ENCODE results near the gene SGPP1. TPM values are rescaled to one million over a fixed set of nuclear protein-coding genes. Genes with fewer than 3 reads are reported as not detected.
A peak's percentile ranks its signal among the peaks of the same experiment; 100 is the strongest.
"Not testable (repeated sequence)": the region's sequence is repeated elsewhere in the genome, so short reads cannot be mapped to it uniquely, and the experiment has no call there.

SGPP1 gene
- total RNA-seq, 1 donor from 2014 or later = 20.9 TPM

DNA sequence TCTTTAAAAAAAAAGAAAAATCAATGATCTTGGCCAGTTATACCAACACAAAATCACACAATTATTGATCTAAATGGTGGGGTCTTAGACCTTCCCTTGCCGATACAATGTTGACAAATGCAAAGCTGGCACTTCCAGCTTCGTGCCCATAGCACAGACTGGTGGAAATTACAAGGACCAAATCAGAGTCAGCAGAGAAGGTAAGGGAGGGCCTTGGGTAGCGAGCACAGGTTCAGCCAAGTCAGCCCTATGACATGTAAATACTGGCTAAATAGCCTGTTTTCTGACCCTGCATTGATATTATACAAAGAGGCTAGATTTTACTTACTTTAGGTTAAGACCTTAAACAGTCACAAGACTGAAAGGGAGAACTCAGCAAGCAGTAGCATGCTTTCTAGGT is 55.9 kb downstream of the SGPP1 start:
- Mint-ChIP-seq H3K36me3 (ENCODE audit: low read depth) (peaks cover 12% of the 10 kb centered on the region), H3K4me3 (no peak overlapping the region), H3K4me1 (no peaks in the 10 kb centered on the region), H3K9me3 (no peaks in the 10 kb centered on the region), H3K27ac (no peak overlapping the region), H3K27me3 (no peaks in the 10 kb centered on the region)
- CTCF ChIA-PET = no interaction called here
- intact Hi-C loops (cut with micrococcal nuclease) = no loop called here
- DNase-seq (no peak), ATAC-seq (ENCODE audit: low read depth) (no peak)
- POLR2A ChIA-PET = no interaction called here
- TF ChIP-seq, protein P1, sequence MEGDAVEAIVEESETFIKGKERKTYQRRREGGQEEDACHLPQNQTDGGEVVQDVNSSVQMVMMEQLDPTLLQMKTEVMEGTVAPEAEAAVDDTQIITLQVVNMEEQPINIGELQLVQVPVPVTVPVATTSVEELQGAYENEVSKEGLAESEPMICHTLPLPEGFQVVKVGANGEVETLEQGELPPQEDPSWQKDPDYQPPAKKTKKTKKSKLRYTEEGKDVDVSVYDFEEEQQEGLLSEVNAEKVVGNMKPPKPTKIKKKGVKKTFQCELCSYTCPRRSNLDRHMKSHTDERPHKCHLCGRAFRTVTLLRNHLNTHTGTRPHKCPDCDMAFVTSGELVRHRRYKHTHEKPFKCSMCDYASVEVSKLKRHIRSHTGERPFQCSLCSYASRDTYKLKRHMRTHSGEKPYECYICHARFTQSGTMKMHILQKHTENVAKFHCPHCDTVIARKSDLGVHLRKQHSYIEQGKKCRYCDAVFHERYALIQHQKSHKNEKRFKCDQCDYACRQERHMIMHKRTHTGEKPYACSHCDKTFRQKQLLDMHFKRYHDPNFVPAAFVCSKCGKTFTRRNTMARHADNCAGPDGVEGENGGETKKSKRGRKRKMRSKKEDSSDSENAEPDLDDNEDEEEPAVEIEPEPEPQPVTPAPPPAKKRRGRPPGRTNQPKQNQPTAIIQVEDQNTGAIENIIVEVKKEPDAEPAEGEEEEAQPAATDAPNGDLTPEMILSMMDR (IDR thresholded peaks at IDR 0.05) = no peak

DNA sequence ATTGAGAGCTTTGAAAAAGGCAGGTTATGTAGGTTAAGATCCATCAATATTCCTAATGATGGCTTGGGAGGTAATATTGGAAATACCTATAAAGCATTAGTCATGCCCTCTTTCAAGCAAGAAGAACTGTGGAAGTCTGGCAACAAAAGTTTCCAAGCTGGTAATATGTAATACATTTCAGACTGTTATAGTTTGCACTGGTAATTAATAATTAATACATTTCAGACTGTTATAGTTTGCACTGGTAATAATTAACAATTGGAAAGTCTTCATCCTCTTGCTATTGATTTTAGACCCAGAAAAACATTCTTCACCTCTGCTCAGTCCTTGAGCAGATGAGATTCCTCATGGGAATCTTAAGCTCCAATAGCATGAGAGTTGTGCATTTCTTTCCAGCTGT is 57.2 kb downstream of the SGPP1 start:
- H3K9me3 Mint-ChIP-seq = no peaks in the 10 kb centered on the region
- H3K4me3 Mint-ChIP-seq = no peak overlapping the region
- TF ChIP-seq, protein P1 (IDR thresholded peaks at IDR 0.05) = no peak
- no peak overlapping the region for H3K27ac Mint-ChIP-seq
- ChIA-PET CTCF (interaction anchor here (1.4 kb wide), 1 partner anchor 99 kb away, joined by 5 read pairs; no protein-coding TSS in a partner anchor), POLR2A (interaction anchor here (0.6 kb wide), 1 partner anchor 11 kb away, joined by 6 read pairs; no protein-coding TSS in a partner anchor)
- intact Hi-C loops (cut with micrococcal nuclease) = no loop called here
- H3K4me1 Mint-ChIP-seq = no peaks in the 10 kb centered on the region
- no peak for ATAC-seq (ENCODE audit: low read depth)
- peaks cover 2% of the 10 kb centered on the region for H3K36me3 Mint-ChIP-seq (ENCODE audit: low read depth)
- no peak for DNase-seq
- H3K27me3 Mint-ChIP-seq = no peaks in the 10 kb centered on the region

GRCh38 chr14:63666335-63666734 is 61.5 kb downstream of the SGPP1 start:
- no peaks in the 10 kb centered on the region for H3K27me3 Mint-ChIP-seq
- TF ChIP-seq, protein P1 (IDR thresholded peaks at IDR 0.05) = no peak
- ATAC-seq (ENCODE audit: low read depth) (no peak), DNase-seq (no peak)
- H3K36me3 Mint-ChIP-seq (ENCODE audit: low read depth) = no peaks in the 10 kb centered on the region
- H3K9me3 Mint-ChIP-seq = no peaks in the 10 kb centered on the region
- H3K4me3 Mint-ChIP-seq = no peak overlapping the region
- intact Hi-C loops (cut with micrococcal nuclease) = no loop called here
- no peaks in the 10 kb centered on the region for H3K4me1 Mint-ChIP-seq
- ChIA-PET POLR2A (interaction anchor here (0.6 to 0.7 kb wide), 2 partner anchors 103 to 572 kb away, joined by 3 to 4 read pairs; no protein-coding TSS in a partner anchor), CTCF (interaction anchor here (0.6 kb wide), 1 partner anchor 648 kb away, joined by 3 read pairs; no protein-coding TSS in a partner anchor)
- no peak overlapping the region for H3K27ac Mint-ChIP-seq

DNA sequence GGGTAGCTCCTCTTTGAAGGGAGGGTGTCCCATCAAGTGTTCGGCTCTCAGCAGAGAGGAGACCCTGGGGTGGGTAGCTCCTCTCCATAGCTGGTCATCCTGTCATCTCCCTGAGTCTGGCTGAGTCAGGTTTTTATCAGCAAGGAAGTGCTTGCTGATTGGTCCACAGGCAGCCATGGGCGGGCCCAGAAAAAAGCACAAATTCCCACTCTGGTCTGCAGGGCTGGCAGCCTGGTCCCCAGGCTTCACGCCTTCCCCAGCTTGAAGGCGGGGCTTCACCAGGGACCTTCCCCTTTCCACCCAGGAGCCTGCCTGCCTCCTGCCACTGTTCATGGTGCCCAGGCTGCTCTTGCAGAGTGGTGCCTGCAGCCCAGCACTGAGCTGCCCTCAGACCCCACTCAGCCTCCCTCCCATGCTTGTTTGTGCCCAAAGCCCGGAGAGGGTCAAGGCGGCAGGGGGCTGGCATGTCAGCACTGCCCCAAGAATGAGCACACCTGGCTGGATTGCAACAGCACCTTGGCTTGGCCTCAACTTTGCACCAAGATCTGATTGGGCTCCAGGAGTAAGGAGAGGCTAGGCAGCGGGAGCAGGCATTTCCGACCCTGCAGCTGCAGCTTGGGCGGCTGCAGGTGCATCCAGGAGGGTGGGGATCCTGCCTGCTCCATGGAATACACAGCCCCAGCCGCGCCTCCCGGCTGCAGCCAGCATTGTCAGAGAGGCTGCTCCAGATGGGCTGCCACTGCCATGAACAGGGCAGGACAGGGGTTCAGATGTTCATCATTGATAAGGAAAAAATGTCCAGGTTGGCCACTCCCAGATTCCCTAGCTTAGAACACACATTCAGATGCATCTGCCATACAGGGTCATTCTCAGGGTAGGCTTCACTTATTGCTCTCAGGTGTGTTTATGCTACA is 64.2 kb downstream of the SGPP1 start:
- Mint-ChIP-seq H3K9me3 (no peaks in the 10 kb centered on the region), H3K27ac (no peak overlapping the region), H3K4me1 (no peaks in the 10 kb centered on the region), H3K36me3 (ENCODE audit: low read depth) (peaks cover 7% of the 10 kb centered on the region), H3K4me3 (no peak overlapping the region), H3K27me3 (no peaks in the 10 kb centered on the region)
- TF ChIP-seq, protein P1 (IDR thresholded peaks at IDR 0.05) = no peak
- ATAC-seq (ENCODE audit: low read depth) = peak; percentile 21
- POLR2A ChIA-PET = interaction anchor here (0.5 to 1.0 kb wide), 2 partner anchors 16 to 41 kb away, joined by 3 read pairs; no protein-coding TSS in a partner anchor
- DNase-seq = no peak
- intact Hi-C loops (cut with micrococcal nuclease) = no loop called here
- CTCF ChIA-PET = interaction anchor here (1.0 kb wide), 1 partner anchor 107 kb away, joined by 3 read pairs; no protein-coding TSS in a partner anchor

DNA sequence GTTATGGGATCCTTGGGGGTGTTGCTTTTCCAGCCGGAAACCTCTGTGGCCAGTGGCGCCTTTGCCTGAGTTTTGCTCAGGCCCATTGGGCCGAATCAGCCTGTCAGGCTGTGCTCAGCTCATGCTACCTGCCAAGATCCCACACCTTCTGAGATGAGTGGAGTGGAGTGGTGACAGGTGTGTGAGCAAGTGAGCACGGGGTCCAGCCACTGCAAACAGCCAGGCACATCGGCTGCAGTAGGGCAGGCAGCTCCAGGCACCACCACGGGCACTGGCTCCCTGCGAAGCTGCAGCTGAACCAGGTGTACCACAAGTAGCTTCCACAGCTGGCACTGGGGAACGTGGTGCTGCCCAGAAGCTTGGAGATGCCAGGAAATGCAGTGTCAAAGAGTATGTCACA is 65.1 kb downstream of the SGPP1 start:
- POLR2A ChIA-PET = interaction anchor here (0.5 to 1.0 kb wide), 2 partner anchors 15 to 41 kb away, joined by 3 read pairs; no protein-coding TSS in a partner anchor
- H3K27me3 Mint-ChIP-seq = no peaks in the 10 kb centered on the region

DNA sequence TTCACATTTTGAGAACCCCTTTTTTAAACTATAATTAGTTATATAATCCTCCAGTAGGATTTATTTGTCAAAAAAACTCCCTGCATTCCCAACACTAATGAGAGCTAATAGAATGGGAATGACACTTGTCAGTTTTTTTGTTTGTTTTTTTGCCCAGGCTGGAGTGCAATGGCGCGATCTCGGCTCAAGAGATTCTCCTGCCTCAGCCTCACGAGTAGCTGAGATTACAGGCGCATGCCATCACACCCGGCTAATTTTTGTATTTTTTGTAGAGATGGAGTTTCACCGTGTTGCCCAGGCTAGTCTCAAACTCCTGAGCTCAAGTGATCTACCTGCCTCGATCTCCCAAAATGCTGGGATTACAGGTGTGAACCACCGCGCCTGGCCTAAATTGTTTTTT is 66.0 kb downstream of the SGPP1 start:
- ATAC-seq (ENCODE audit: low read depth); POLR2A ChIA-PET: not testable (repeated sequence)

More for the DNA sequence above, 65.1 kb downstream of the SGPP1 start:
- CTCF ChIA-PET = interaction anchor here (1.0 kb wide), 1 partner anchor 108 kb away, joined by 3 read pairs; no protein-coding TSS in a partner anchor
- H3K4me3 Mint-ChIP-seq = no peak overlapping the region
- H3K27ac Mint-ChIP-seq = no peak overlapping the region
- H3K36me3 Mint-ChIP-seq (ENCODE audit: low read depth) = peaks cover 7% of the 10 kb centered on the region
- TF ChIP-seq, protein P1 (IDR thresholded peaks at IDR 0.05) = no peak
- ATAC-seq (ENCODE audit: low read depth) (no peak), DNase-seq (no peak)
- no peaks in the 10 kb centered on the region for H3K4me1 Mint-ChIP-seq
- intact Hi-C loops (cut with micrococcal nuclease) = no loop called here
- no peaks in the 10 kb centered on the region for H3K9me3 Mint-ChIP-seq

More for the DNA sequence above, 66.0 kb downstream of the SGPP1 start:
- H3K27me3 Mint-ChIP-seq; H3K27ac Mint-ChIP-seq; H3K4me3 Mint-ChIP-seq; DNase-seq; H3K4me1 Mint-ChIP-seq; intact Hi-C loops (cut with micrococcal nuclease); H3K9me3 Mint-ChIP-seq; CTCF ChIA-PET: not testable (repeated sequence)
- peaks cover 10% of the 10 kb centered on the region for H3K36me3 Mint-ChIP-seq (ENCODE audit: low read depth)

Data from activated B cell treated with CpG ODN at 0.5 μM for 24 hours (primary cell).